Embryonic facial prominence (tissue), 1 donor: ENCODE measurements around the gene SRSF8.
"Not testable (repeated sequence)": the region's sequence is repeated elsewhere in the genome, so short reads cannot be mapped to it uniquely, and the experiment has no call there.

Source experiments
- DNase-seq: peaks from one replicate; pipeline ENCODE4 v3.0.0-alpha.2; 2016; ENCODE audit errors: extremely low spot score

SRSF8 gene, protein sequence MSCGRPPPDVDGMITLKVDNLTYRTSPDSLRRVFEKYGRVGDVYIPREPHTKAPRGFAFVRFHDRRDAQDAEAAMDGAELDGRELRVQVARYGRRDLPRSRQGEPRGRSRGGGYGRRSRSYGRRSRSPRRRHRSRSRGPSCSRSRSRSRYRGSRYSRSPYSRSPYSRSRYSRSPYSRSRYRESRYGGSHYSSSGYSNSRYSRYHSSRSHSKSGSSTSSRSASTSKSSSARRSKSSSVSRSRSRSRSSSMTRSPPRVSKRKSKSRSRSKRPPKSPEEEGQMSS

DNA sequence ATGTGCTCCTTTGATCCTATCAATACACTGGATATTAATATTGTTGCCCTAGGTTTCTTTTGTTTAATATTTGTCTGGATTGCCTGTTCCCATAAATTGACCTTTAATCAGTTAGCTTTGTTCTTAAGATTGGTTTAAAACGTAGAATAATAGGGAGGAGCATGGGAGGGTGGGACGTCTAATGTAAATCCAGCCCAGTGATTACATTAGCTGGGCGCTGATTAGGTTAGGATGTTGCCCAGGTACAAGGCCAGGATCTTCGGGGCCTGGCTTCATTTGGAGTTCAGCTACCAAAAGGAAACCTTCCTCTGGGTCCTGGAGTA lies at the start of gene SRSF8:
Gene SRSF8, plus strand, starts transcription at position 204 of the 323 bp plus-strand sequence. CDS start 308 bp downstream, outside the sequence.
- DNase-seq: no peak

DNA sequence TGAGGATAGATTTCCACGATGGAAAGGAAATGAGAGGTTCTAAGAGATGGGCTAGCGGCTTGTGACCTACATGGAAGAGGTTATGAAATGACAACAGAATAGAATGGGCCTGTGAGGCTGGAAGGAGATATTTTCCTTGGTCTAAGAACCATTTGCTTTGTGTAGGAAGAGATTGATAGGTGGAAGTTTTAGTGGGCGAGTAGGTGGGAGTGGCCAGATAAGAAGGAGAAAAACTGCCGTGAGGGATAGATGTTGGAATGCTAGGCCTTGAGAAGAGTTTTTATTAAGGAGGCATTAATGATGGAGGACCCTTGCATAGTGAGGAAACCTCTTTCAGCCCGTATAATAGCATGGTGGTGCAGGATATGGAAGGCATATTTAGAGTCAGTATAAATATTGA lies 45.3 kb upstream of the SRSF8 start:
- not testable (repeated sequence) for DNase-seq

DNA sequence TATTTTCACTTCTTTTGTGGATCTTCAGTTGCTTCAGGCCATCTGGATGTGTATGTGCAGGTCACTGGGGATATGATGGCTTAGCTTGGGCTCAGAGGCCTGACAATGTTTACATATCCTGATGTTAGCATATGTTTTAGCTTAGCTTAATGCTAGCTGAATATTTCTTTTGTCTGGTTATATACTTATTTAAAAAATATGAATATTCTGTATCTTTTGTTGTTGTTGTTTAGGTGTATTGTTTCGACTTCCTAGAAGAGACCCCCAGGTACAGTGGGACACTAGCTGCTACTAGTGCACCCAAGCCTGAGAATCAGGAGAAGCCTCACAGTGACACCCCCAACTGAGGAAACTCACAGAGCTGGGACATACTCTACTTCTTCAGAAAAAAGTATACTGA lies 41.8 kb upstream of the SRSF8 start, which contains the start of gene KDM4E:
Gene KDM4E, plus strand, starts transcription at position 301 of the 400 bp plus-strand sequence. CDS start 300 bp downstream, outside the sequence.
- no peak for DNase-seq

DNA sequence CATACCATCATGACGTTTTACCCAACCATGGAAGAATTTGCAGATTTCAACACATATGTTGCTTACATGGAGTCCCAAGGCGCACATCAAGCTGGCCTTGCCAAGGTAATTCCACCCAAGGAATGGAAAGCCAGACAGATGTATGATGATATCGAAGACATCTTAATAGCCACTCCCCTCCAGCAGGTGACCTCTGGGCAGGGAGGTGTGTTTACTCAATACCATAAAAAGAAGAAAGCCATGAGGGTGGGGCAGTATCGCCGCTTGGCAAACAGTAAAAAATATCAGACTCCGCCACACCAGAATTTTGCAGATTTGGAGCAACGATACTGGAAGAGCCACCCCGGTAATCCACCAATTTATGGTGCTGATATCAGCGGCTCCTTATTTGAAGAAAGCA lies 41.1 kb upstream of the SRSF8 start:
- not testable (repeated sequence) for DNase-seq

DNA sequence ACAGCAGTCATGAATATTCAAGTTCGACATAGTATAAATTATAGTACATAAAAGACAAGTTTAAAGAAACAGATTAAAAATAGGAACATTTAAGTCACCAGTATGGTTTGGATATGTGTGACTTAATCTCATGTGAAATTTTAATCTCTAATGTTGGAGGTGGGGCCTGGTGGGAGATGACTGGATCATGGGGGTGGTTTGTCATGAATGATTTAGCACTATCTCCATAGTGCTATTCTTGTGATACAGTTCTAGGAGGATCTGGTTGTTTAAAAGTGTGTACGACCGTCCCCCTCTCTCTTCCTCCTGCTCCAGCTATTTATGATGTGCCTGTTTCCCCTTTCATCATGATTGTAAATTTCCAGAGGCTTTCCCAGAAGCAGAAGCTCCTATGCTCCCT lies 38.4 kb upstream of the SRSF8 start:
- DNase-seq: no peak

DNA sequence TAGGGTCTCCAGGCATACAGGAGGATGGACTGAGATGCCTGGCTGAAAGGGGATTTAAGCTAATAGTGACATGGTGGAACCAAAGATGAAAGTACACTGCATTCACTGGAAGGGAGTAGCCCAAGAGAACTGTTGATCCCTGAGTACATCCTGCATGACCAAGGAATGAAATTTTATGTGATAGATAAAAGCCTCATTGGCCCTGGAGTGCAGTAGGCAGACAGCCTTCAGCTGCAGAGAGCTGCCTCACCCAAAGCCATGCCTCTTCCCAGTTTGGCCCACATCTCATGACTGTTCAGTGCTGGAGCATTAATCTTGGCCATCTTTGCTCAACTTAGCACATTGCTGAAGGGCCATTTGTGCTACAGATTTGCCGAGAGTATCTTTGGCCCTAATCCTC lies 33.7 kb upstream of the SRSF8 start:
- DNase-seq: no peak

DNA sequence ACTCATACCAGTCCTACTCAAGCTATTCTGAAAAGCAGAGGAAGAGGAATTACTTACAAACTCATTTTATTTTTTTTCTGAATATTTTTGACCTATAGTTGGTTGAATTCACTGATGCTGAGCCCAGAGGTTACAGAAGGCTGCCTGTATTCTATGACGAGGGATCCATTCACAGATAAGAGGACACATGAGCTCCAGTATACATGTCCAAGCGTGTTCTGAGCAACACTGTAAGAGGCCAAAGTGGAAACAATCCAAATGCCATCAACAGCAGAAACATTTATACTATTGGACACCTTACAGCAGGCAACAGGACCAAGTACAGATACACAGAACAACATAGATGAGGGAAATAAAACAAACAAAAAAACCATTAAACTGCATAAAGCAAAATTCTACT lies 31.4 kb upstream of the SRSF8 start:
- DNase-seq: no peak

DNA sequence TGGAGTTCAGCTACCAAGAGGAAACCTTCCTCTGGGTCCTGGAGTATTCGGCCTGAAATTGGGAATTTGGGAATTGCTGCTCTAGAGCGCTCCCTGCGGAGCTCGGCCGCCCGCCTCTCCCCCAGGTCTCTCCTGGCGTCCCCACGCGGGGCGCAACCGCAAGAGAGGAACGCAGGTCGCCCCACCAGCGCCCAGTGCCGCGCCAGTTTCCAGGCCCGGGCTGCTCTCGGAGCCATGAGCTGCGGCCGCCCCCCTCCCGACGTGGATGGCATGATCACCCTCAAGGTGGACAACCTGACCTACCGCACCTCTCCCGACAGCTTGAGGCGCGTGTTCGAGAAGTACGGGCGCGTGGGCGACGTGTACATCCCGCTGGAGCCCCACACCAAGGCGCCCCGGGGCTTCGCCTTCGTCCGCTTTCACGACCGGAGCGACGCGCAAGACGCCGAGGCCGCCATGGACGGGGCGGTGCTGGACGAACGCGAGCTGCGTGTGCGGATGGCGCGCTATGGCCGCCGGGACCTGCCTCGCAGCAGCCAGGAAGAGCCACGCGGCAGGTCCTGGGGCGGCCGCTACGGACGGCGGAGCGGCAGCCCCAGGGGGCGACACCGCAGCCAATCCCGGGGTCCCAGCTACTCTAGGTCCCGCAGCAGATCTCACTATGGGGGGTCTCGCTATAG lies 29.2 kb upstream of the SRSF8 start:
- not testable (repeated sequence) for DNase-seq

DNA sequence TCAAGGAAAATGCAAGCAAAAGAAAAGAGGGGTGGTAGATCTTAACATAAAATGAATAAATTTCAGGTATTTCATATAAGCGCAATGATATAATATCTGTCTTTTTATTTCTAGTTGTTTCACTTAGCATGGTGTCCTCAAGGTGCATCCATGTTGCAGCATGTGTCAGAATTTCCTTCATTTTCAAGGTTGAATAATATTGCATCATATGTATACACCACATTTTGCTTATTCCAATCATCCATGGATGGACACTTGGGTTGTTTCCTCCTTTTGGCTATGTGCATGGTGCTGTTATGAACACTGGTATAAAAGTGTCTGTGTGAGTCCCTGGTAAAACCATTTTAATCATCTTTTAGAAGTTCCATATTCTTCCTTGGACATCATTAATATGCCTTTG lies 24.5 kb upstream of the SRSF8 start:
- DNase-seq: no peak

DNA sequence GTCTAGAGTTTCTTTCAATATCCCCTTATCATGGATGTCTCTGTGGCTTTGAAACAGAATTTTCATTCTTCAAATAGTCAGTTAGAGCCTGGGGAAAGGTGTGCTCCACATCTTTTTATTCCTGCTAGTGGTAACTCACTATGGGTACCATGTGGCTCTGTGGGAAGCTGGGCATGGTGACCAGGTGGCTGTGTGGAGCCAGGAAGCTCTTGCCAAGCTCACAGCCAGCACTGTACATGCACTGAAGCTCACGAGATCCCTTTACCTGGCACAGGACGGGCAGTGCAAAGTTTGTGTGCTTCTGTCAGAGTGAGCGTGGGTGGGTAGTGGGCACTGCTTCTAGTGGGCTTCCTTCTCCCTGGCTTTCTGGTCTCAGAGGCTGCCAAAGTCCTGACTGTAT lies 23.8 kb upstream of the SRSF8 start:
- no peak for DNase-seq

DNA sequence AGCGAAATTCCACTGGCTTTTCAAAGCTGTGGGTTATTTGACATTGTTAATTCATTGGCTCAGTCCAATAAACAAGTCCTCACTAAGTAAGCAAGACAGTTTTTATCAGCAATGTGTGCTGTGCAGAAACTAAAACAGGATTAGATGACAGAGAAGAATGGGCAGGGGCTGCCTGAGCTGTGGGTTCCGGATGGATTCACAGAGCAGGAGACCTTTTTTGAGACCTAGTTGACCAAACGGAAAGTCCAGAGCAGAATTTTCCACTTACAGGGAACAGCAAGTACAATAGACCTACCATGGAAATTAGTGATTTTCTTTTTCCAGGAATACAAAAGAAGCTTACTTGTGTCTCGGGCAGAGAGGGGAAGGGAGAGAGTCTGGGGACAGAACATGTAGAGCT lies 22.7 kb upstream of the SRSF8 start:
- no peak for DNase-seq

DNA sequence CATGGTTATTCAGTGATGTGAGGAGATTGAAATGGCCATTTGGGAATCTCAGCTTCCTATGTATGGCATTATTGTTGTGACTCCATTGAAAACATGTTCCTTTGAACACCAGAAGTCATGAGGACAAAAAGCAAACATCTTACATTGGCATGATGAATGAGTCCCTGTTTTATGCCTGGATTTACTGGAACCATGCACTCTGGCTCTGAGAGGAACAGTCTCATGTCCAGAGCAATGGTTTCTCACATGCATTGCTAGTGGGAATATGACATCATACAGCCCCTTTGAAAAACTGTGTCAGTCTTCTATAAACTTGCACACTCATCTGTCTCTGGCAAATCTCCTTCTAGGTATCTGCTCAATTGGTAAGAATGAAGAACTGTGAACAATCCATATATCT lies 20.9 kb upstream of the SRSF8 start:
- DNase-seq: no peak

DNA sequence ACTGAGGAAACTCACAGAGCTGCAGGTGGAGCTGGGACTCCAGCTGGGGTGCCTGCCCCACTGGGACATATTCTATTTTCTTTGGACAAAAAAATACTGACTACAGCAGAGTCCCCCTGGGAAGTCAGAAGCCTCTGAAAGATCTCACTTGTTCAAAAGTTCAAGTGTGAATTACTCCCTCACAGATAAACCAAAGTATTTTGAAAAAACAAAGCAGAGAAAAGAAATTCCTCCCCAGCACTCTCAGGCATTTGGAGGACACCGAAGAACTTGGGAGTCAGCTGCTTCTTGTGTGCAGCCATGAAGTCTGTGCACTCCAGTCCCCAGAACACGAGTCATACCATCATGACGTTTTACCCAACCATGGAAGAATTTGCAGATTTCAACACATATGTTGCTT lies 17.6 kb upstream of the SRSF8 start, which contains the start of gene KDM4F:
Gene KDM4F, plus strand, starts transcription at position 301 of the 400 bp plus-strand sequence.
- not testable (repeated sequence) for DNase-seq

DNA sequence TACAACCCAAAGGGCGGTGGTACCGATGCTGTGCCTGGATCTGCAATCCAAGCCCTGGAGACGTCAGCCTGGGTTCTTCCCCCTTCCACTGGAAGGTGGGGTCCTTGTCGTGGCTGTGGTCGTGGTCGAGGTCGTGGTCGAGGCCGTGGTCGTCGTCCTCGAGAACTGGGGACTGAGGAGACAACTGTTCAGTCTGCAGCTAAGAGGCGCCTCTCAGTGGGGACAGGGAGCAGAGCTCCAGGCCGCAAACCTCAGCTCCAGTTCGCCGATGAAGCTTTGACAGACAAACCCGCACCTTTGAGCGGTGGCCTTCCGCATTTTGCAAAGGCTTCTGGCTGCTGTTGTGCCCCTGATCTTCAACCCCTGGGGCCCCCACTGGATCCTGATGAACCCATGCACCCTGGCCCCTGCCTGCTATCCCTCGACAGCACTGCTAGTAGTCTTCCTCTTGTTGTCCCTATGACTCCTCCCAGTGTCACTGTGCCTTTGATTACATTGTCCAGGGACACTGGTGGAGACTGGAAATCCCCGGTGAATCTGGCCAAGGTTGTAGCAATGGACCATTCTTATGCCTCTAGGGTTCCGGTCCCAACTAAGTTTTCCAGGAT lies 16.0 kb upstream of the SRSF8 start:
- DNase-seq: no peak

DNA sequence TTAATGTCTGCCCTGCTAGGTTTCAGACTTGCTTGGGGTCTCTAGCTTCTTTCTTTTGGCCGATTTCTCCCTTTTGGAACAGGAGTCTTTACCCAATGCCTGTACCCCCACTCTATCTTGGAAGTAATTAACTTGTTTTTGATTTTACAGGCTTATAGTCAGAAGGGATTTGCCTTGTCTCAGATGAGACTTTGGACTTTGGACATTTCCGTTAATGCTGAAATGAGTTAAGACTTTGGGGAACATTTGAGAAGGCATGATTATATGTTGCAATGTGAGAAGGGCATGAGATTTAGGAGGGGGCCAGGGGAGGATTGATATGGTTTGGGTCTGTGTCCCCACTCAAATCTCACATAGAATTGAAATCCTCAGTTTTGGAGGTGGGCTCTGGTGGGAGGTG lies 12.4 kb upstream of the SRSF8 start:
- DNase-seq: no peak

DNA sequence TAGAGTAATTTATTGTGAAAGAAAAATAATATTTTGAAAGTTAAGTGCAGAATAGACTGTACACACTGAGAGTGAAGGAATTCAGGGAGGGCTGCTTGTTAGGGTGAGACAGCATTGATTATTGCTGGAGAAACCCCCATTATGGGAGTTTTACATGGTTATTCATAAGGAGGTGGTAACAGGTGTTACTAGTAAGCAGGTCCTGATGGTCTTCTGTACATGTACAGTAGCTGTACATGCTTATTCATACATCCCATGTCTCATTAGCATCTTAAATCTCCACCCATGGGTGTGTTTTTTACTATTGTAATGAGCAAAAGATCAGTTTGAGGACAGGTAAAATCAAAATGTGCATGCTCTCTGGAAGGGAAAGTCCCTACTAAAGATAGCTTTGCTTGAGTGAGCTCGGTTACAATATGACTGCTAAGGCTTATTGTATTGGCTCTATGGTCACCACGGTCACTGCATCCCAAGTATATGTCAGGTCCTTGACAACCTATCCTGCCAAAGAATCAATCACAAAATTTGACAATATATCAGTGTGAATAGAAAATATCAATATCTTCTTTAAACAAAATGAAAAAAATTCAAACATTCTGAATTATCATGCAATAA lies 11.3 kb upstream of the SRSF8 start:
- DNase-seq: no peak

DNA sequence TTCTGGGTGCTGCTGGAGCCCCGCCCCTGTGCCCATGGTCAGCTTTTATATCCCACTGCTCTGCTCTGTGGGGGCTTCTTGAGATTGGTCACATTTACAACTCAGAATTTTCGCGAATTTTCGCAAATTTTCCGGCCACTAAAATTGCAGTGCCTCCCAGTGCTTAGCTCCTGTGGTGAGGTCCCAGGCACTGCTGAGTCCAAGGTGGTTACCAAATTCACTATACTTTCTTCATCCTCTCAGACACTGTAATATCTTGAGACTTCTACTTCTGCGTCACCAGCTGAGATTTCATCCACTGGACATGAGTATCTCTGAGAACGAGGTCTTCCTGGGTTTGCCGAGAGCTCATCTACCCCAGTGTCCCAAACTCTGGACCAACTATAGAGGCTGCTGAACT lies 8.8 kb upstream of the SRSF8 start:
- DNase-seq: no peak

DNA sequence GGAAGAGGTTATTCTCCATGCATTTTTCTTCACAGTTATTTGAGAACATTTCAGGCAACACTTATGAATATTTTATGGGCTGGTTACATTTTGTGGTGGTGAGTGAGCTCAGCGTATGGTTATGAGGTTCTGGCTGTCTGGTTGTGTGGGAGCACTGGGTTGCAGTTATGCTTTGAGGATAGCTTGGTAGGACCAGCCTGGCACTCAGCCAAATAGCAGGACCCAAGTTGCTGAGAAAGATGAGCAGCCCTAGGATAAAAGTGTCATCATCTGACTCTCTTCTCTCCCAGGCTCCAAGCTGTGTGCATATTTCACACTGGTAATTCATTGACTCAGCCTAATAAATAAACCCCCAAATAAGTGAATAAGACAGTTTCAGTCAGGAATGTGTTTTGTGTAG lies 8.1 kb upstream of the SRSF8 start:
- DNase-seq: no peak

DNA sequence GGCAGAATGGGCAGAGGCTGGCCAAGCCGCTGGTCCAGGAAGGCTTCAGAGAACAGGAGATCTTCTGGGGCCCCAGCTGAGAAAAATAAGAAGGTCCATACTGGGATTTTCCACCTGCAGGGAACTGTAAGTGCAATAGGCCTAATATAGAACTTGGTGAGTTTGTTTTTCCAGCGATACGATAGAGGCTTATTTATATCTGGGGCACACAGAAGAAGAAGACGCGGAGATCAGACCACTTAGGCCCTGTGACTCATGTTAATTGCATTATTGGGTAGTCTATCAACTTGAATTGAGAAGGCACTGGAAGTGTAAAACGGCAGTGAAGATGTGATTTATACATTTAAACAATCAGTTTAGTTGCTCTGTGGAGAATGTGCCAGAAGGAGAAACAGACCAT lies 7.7 kb upstream of the SRSF8 start:
- DNase-seq: no peak

DNA sequence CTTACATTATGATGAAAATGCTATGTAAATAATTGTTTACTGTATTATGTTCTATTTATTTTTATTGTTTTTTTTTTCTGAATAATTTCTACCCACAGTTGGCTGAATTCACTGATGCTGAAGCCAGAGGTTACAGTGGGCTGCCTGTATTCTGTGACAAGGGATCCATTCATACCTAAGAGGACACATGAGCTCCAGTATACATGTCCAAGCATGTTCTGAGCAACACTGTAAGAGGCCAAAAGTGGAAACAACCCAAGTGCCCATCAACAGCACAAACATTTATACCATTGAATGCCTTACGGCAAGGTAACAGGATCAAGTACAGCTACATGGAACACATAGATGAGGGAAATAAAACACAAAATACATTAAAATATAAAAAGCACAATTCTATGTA lies 1.4 kb upstream of the SRSF8 start:
- DNase-seq: no peak

DNA sequence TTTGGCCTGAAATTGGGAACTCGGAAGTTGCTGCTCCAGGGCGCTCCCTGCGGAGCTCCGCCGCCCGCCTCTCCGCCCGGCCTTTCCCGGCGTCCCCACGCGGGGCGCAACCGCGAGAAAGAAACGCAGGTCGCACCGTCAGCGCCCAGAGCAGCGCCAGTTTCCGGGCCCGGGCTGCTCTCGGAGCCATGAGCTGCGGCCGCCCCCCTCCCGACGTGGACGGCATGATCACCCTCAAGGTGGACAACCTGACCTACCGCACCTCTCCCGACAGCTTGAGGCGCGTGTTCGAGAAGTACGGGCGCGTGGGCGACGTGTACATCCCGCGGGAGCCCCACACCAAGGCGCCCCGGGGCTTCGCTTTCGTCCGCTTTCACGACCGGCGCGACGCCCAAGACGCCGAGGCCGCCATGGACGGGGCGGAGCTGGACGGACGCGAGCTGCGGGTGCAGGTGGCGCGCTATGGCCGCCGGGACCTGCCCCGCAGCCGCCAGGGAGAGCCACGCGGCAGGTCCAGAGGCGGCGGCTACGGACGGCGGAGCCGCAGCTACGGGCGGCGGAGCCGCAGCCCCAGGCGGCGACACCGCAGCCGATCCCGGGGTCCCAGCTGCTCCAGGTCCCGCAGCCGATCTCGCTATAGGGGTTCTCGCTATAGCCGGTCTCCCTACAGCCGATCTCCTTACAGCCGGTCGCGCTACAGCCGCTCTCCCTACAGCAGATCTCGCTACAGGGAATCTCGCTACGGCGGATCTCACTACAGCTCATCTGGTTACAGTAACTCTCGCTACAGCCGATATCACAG lies 521 bp downstream of the SRSF8 start:
- DNase-seq: peak; percentile 59

DNA sequence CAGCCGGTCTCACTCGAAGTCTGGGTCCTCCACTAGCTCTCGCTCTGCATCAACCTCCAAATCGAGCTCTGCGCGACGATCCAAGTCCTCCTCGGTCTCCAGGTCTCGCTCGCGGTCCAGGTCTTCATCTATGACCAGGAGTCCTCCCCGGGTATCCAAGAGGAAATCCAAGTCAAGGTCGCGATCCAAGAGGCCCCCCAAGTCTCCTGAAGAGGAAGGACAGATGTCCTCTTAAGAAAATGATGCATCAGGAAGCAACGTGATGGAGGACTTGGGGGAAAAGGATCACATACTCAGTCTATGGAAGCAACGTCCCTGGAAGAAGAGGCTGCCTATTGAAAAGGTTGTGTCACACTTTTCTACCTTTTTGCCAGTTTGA lies 1.1 kb downstream of the SRSF8 start:
- DNase-seq: no peak
